ENCODE results near the gene C1QTNF6.

Gene C1QTNF6

DNA sequence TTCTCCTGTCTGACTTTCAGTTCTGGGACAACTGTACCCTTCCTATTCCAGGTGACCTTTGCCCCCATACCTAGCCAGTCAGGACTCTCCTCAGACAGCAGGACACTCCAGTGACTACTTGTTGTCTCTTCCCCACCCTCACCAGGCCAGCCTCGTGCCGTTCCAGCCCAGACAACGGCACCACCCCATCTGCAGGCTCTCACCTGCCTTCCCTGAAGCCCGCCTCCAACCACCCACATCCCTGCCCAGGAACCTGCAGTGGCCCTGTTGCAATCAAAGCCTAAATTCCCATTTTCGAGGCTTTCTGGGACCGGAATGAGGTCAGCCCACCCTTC lies 42.0 kb downstream of the C1QTNF6 start:
- TF ChIP-seq, protein P1, sequence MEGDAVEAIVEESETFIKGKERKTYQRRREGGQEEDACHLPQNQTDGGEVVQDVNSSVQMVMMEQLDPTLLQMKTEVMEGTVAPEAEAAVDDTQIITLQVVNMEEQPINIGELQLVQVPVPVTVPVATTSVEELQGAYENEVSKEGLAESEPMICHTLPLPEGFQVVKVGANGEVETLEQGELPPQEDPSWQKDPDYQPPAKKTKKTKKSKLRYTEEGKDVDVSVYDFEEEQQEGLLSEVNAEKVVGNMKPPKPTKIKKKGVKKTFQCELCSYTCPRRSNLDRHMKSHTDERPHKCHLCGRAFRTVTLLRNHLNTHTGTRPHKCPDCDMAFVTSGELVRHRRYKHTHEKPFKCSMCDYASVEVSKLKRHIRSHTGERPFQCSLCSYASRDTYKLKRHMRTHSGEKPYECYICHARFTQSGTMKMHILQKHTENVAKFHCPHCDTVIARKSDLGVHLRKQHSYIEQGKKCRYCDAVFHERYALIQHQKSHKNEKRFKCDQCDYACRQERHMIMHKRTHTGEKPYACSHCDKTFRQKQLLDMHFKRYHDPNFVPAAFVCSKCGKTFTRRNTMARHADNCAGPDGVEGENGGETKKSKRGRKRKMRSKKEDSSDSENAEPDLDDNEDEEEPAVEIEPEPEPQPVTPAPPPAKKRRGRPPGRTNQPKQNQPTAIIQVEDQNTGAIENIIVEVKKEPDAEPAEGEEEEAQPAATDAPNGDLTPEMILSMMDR (IDR thresholded peaks at IDR 0.05; ENCODE audit: low read depth, low read length, missing control alignments) = no peak
- Histone ChIP-seq H3K4me3 (ENCODE audit: low read depth, low read length) (no peak overlapping the region), H3K27ac (no peak overlapping the region), H3K36me3 (replicated peaks) (no peaks in the 10 kb centered on the region), H3K27me3 (replicated peaks) (no peaks in the 10 kb centered on the region)
- in situ Hi-C loops (cut with HindIII; ENCODE audit: low pct_ligation_motif_present, low sequenced_read_pairs) = no loop called here
- no peak for DNase-seq

DNA sequence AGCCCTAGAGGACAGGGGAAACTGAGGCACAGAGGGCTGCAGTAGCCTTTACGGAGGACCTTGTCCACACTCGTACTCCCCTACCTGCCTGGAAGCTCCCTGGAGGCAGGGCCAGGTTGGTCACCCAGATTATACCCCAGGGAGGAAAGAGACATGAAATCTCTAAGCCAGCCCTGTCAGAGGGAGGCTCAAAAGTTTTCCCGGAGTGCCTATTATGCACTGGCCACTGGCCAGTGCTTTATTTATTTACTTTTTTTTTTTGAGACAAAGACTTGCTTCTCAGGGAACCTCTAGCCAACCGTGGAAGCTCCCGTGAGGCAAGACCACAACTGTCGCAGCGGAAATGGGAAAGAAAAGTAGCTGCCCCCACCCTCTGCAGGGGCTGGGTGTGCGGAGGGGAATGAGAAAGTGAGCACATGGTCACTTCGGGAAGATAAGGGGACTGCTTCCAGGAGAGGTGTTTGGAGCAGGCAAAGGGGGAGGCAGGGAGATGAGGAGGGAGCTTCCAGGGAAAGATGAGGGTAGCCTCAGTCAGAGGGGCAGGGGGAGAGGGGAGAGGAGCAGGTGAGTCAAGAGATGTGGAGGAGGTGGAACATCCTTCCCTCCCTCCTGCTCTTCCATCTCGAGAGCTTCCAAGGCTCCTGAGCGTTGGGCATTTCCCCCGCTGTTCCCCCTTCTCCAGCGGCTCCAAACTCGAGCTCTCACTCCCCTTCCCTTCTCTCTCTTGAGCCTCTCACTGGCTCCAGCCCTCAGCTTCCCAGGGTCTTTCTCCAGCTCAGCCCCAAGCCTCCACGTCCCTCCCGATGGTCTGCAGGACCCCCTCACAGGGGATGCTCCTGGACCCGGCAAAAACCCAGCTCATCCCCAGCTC lies 42.6 kb downstream of the C1QTNF6 start:
- TF ChIP-seq, protein P1 (IDR thresholded peaks at IDR 0.05; ENCODE audit: low read depth, low read length, missing control alignments) = no peak
- no peak overlapping the region for H3K4me3 ChIP-seq (ENCODE audit: low read depth, low read length)
- H3K27me3 ChIP-seq (replicated peaks) = no peaks in the 10 kb centered on the region
- no peak overlapping the region for H3K27ac ChIP-seq
- in situ Hi-C loops (cut with HindIII; ENCODE audit: low pct_ligation_motif_present, low sequenced_read_pairs) = no loop called here
- H3K36me3 ChIP-seq (replicated peaks) = no peaks in the 10 kb centered on the region
- no peak for DNase-seq

DNA sequence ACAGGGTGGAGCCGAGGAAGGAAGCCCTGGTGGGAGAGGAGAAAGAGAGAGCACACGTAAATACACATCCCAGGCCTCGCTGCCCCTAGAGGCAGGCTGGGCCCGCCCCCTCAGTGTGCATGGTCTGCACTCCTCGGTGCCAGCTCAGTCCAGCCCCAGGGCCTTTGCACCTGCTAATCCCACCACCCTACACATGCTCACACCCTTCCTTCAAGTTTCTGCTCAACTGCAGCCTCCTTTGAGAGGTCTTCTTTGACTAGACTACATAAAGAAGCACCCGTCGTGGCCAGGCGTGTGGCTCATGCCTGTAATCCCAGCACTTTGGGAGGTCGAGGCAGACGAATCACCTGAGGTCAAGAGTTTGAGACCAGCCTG lies 43.9 kb downstream of the C1QTNF6 start:
- in situ Hi-C loops (cut with HindIII; ENCODE audit: low pct_ligation_motif_present, low sequenced_read_pairs) = no loop called here
- H3K27me3 ChIP-seq (replicated peaks) = no peaks in the 10 kb centered on the region
- H3K27ac ChIP-seq = no peak overlapping the region
- no peak for DNase-seq
- no peaks in the 10 kb centered on the region for H3K36me3 ChIP-seq (replicated peaks)
- no peak overlapping the region for H3K4me3 ChIP-seq (ENCODE audit: low read depth, low read length)
- TF ChIP-seq, protein P1 (IDR thresholded peaks at IDR 0.05; ENCODE audit: low read depth, low read length, missing control alignments) = no peak

DNA sequence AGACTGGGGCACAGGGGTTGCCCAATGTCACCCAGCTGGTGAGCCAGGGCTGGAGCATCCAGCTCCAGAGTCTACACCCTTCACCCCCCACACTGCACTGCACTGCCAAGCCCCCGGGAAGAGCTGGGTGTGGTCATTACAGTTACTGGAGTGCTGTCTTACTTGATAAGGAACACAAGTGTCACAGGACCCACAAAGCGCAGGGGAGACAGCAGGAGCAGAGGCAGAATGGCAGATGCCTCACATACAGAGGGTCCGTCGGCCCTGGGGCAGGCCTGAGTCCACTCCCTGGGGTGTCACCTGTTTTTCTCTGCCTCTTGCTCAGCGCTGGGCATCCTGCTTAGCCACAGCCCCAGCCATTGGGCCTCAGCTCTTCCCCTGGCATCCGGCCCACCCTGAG lies 46.1 kb downstream of the C1QTNF6 start:
- TF ChIP-seq, protein P1 (IDR thresholded peaks at IDR 0.05; ENCODE audit: low read depth, low read length, missing control alignments) = no peak
- H3K27ac ChIP-seq = no peak overlapping the region
- in situ Hi-C loops (cut with HindIII; ENCODE audit: low pct_ligation_motif_present, low sequenced_read_pairs) = no loop called here
- H3K4me3 ChIP-seq (ENCODE audit: low read depth, low read length) = no peak overlapping the region
- no peaks in the 10 kb centered on the region for H3K36me3 ChIP-seq (replicated peaks)
- DNase-seq = no peak
- no peaks in the 10 kb centered on the region for H3K27me3 ChIP-seq (replicated peaks)

DNA sequence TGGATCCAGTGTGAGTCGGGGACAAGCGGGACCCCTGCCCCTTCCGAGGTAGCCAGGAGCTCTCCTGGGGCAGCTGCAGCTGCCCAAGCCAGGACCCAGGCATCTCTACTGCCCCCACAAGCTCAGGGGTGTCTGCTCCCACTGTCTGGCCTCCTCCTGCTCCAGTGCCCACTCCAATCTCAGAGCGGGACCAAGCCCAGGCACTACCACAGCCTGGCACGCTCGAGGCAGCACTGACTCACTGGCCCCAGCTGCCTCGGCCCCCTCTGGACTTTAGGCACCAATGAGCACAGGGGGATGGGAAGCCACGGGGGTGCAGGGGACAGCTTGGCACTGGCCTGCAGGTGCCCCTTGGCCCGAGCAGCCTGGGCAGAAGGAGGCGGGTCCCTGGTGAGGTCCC lies 46.6 kb downstream of the C1QTNF6 start:
- Histone ChIP-seq H3K36me3 (replicated peaks) (no peaks in the 10 kb centered on the region), H3K27ac (no peak overlapping the region), H3K4me3 (ENCODE audit: low read depth, low read length) (no peak overlapping the region), H3K27me3 (replicated peaks) (no peaks in the 10 kb centered on the region)
- in situ Hi-C loops (cut with HindIII; ENCODE audit: low pct_ligation_motif_present, low sequenced_read_pairs) = no loop called here
- no peak for DNase-seq
- TF ChIP-seq, protein P1 (IDR thresholded peaks at IDR 0.05; ENCODE audit: low read depth, low read length, missing control alignments) = no peak

All from brain microvascular endothelial cell (primary cell).